H9 (cell line): ENCODE results near the gene CSNK1G1. TPM values are rescaled to one million over a fixed set of nuclear protein-coding genes. Genes with fewer than 3 reads are reported as not detected.

Experiments
- DNase-seq: peaks from one replicate; pipeline ENCODE4 v3.0.0-alpha.2; 2017
- H2AFZ ChIP-seq: one replicate; pipeline ENCODE4 v1.6.1; 2013; ENCODE audit warnings: mild to moderate bottlenecking, low read length, control low read depth, moderate library complexity
- H2AK5ac ChIP-seq: 2 replicates; pipeline ENCODE4 v1.6.1; 2013; ENCODE audit warnings: low read length, control low read depth, mixed read lengths; ENCODE audit not compliant: insufficient read length
- H2BK120ac ChIP-seq: one replicate; pipeline ENCODE4 v1.6.1; 2013; ENCODE audit warnings: low read depth, mild to moderate bottlenecking, low read length, control low read depth, inconsistent platforms; ENCODE audit not compliant: poor library complexity, severe bottlenecking
- H2BK12ac ChIP-seq: 2 replicates; pipeline ENCODE4 v1.6.1; 2013; ENCODE audit warnings: low read length, control low read depth, mixed read lengths, low read depth; ENCODE audit not compliant: insufficient read length
- H2BK15ac ChIP-seq: 2 replicates; pipeline ENCODE4 v1.6.1; 2013; ENCODE audit warnings: low read depth, low read length, control low read depth
- H2BK20ac ChIP-seq: one replicate; pipeline ENCODE4 v1.6.1; 2013; ENCODE audit warnings: low read depth, mild to moderate bottlenecking, low read length, control low read depth, inconsistent platforms; ENCODE audit not compliant: poor library complexity, severe bottlenecking
- H2BK5ac ChIP-seq: 2 replicates; pipeline ENCODE4 v1.6.1; 2013; ENCODE audit warnings: low read length, control low read depth, mixed read lengths; ENCODE audit not compliant: insufficient read length
- H3K14ac ChIP-seq: 2 replicates; pipeline ENCODE4 v1.6.1; 2013; ENCODE audit warnings: low read length, control low read depth; ENCODE audit not compliant: insufficient read depth
- H3K18ac ChIP-seq: 2 replicates; pipeline ENCODE4 v1.6.1; 2013; ENCODE audit warnings: low read depth, mild to moderate bottlenecking, mixed read lengths, low read length, control low read depth; ENCODE audit not compliant: insufficient read length
- H3K23ac ChIP-seq: 2 replicates; pipeline ENCODE4 v1.6.1; 2013; ENCODE audit warnings: low read length, control low read depth, mixed read lengths, low read depth; ENCODE audit not compliant: insufficient read length
- H3K23me2 ChIP-seq: 2 replicates; pipeline ENCODE4 v1.6.1; 2013; ENCODE audit warnings: low read depth, mild to moderate bottlenecking, mixed read lengths, low read length, control low read depth; ENCODE audit not compliant: insufficient read length, poor library complexity, severe bottlenecking
- H3K27ac ChIP-seq: 2 replicates; pipeline ENCODE4 v1.5.1; 2013; ENCODE audit warnings: low read length, control low read depth, mixed read lengths, low read depth; ENCODE audit not compliant: insufficient read length
- H3K27me3 ChIP-seq: 2 replicates; pipeline ENCODE4 v1.6.1; 2013; ENCODE audit warnings: low read length, control low read depth, inconsistent platforms; ENCODE audit not compliant: insufficient read depth
- H3K4ac ChIP-seq: 2 replicates; pipeline ENCODE4 v1.6.1; 2013; ENCODE audit warnings: low read depth, mild to moderate bottlenecking, control low read depth, inconsistent platforms, low read length, moderate library complexity
- H3K4me1 ChIP-seq: 2 replicates; pipeline ENCODE4 v1.6.1; 2013; ENCODE audit warnings: low read length, control low read depth, inconsistent platforms; ENCODE audit not compliant: insufficient read depth
- H3K4me2 ChIP-seq: 2 replicates; pipeline ENCODE4 v1.6.1; 2013; ENCODE audit warnings: low read length, control low read depth, mixed read lengths; ENCODE audit not compliant: insufficient read length, insufficient read depth
- H3K56ac ChIP-seq: 2 replicates; pipeline ENCODE4 v1.6.1; 2013; ENCODE audit warnings: low read depth, mild to moderate bottlenecking, mixed read lengths, low read length, control low read depth; ENCODE audit not compliant: insufficient read length
- H3K79me1 ChIP-seq: 2 replicates; pipeline ENCODE4 v1.6.1; 2013; ENCODE audit warnings: low read depth, mild to moderate bottlenecking, moderate library complexity, low read length, control low read depth, inconsistent platforms; ENCODE audit not compliant: insufficient read depth, poor library complexity, severe bottlenecking
- H3K79me2 ChIP-seq: 2 replicates; pipeline ENCODE4 v1.6.1; 2013; ENCODE audit warnings: low read length, control low read depth, inconsistent platforms; ENCODE audit not compliant: insufficient read depth
- H3K9ac ChIP-seq: 2 replicates; pipeline ENCODE4 v1.6.1; 2013; ENCODE audit warnings: low read length, control low read depth, mixed read lengths; ENCODE audit not compliant: insufficient read length; ENCODE audit errors: extremely low read depth
- H3K9me3 ChIP-seq: one replicate; pipeline ENCODE4 v1.6.1; 2013; ENCODE audit warnings: low read depth, low read length, inconsistent platforms; ENCODE audit not compliant: control insufficient read depth
- H3T11ph ChIP-seq: one replicate; pipeline ENCODE4 v1.6.1; 2013; ENCODE audit warnings: mild to moderate bottlenecking, low read length, control low read depth, inconsistent platforms
- H4K20me1 ChIP-seq: one replicate; pipeline ENCODE4 v1.6.1; 2013; ENCODE audit not compliant: control insufficient read depth, insufficient read length, insufficient read depth
- H4K5ac ChIP-seq: 2 replicates; pipeline ENCODE4 v1.6.1; 2013; ENCODE audit warnings: low read depth, mild to moderate bottlenecking, mixed read lengths, low read length, control low read depth; ENCODE audit not compliant: insufficient read length
- H4K8ac ChIP-seq: replicated peaks from 2 replicates; pipeline ENCODE4 v1.6.1; 2013; ENCODE audit warnings: low read length, control low read depth, mixed read lengths, low read depth; ENCODE audit not compliant: insufficient read length
- H4K91ac ChIP-seq: 2 replicates; pipeline ENCODE4 v1.6.1; 2013; ENCODE audit warnings: low read depth, mild to moderate bottlenecking, moderate library complexity, mixed read lengths, low read length, control low read depth; ENCODE audit not compliant: insufficient read length
- H3K27ac Mint-ChIP-seq, 3 experiments: 2 replicates in 2 of 3; 3 replicates in 1 of 3; pipeline ENCODE4 v1.8.0; 2020 to 2021; ENCODE audit warnings: mixed read lengths in 3 of 3, mild to moderate bottlenecking in 1 of 3, moderate library complexity in 1 of 3
- H3K27me3 Mint-ChIP-seq: 2 replicates; pipeline ENCODE4 v1.8.0; 2021; ENCODE audit warnings: low read depth, mild to moderate bottlenecking, moderate library complexity, mixed read lengths
- H3K36me3 Mint-ChIP-seq, 3 experiments: 2 replicates in 2 of 3; 3 replicates in 1 of 3; pipeline ENCODE4 v1.8.0; 2020 to 2021; ENCODE audit warnings: low read depth in 3 of 3, mixed read lengths in 3 of 3; ENCODE audit not compliant: insufficient read depth in 1 of 3
- H3K4me1 Mint-ChIP-seq, 2 experiments: 2 replicates each; pipeline ENCODE4 v1.8.0; 2020; ENCODE audit warnings: mixed read lengths in 2 of 2
- H3K4me3 Mint-ChIP-seq, 2 experiments: 2 replicates in 1 of 2; 3 replicates in 1 of 2; pipeline ENCODE4 v1.8.0; 2020 to 2021; ENCODE audit warnings: mild to moderate bottlenecking in 2 of 2, mixed read lengths in 2 of 2, moderate library complexity in 1 of 2
- H3K9me3 Mint-ChIP-seq, 2 experiments: 2 replicates in 1 of 2; 3 replicates in 1 of 2; pipeline ENCODE4 v1.8.0; 2020; ENCODE audit warnings: mild to moderate bottlenecking in 2 of 2, mixed read lengths in 2 of 2, moderate library complexity in 1 of 2
- WGBS: extraction: QIAGEN DNeasy Blood & Tissue Kit; methylation state at CpG from one replicate; pipeline ENCODE4 v1.1.7; 2013; ENCODE audit warnings: missing lambda C conversion rate, low lambda C conversion rate, mixed read lengths; ENCODE audit not compliant: insufficient read length; ENCODE audit errors: extremely low coverage; 5-methylcytosine and 5-hydroxymethylcytosine counted together
- total RNA-seq: library from RNA; stranded (reverse); gene quantifications from 2 replicates; pipeline ENCODE4 v1.2.1, GENCODE V29; 2021
- TF ChIP-seq, protein P1 (sequence below): fragments of 200-600 bp; sonication (generic); conservative IDR thresholded peaks from 3 replicates; pipeline ENCODE4 v1.8.0; 2021; ENCODE audit warnings: antibody characterized with exemption, mild to moderate bottlenecking

Gene CSNK1G1
- total RNA-seq, 1 experiment from 2014 or later = 17.1 TPM

DNA sequence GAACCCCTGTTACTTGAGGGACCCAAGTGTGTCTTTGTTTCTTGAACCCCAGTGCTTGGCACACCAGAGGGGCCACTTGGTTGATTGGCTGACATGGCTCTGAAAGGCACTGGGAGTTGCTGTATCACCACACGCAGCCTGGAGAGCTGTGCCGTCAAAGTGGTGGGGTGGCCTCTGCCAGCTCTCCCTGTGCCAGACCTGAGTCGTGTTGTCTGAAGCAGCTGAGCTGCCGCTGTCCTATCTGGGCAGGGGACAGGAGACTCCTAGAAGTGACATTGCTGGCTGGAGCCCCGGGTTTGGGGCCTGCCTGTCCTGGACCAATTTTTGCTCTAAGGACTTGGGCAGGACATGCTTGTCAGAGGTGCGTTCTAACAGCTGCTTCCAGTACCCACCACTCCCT is 209.9 kb downstream of the CSNK1G1 start:
- peak overlapping the region in 1 of 3 experiments; percentile 24; a peak in 1 of 7 replicates for H3K27ac Mint-ChIP-seq
- no peaks in the 10 kb centered on the region for H3K23me2 ChIP-seq
- H3K36me3 Mint-ChIP-seq = peaks cover 0 to 3% (median 0%) of the 10 kb centered on the region in 3 experiments; a peak in 4 of 7 replicates
- no peaks in the 10 kb centered on the region for H3K9me3 ChIP-seq
- no peak overlapping the region for H3K18ac ChIP-seq
- no peak overlapping the region for H2BK15ac ChIP-seq
- H3K79me1 ChIP-seq = no peaks in the 10 kb centered on the region
- no peaks in the 10 kb centered on the region for H4K20me1 ChIP-seq
- WGBS = no CpG with 5 or more reads among the region's 6 CpGs
- no peak overlapping the region for H3K14ac ChIP-seq
- no peak overlapping the region for H3K4ac ChIP-seq
- H2BK20ac ChIP-seq = no peak overlapping the region
- no peak overlapping the region for H2AFZ ChIP-seq
- TF ChIP-seq, protein P1, sequence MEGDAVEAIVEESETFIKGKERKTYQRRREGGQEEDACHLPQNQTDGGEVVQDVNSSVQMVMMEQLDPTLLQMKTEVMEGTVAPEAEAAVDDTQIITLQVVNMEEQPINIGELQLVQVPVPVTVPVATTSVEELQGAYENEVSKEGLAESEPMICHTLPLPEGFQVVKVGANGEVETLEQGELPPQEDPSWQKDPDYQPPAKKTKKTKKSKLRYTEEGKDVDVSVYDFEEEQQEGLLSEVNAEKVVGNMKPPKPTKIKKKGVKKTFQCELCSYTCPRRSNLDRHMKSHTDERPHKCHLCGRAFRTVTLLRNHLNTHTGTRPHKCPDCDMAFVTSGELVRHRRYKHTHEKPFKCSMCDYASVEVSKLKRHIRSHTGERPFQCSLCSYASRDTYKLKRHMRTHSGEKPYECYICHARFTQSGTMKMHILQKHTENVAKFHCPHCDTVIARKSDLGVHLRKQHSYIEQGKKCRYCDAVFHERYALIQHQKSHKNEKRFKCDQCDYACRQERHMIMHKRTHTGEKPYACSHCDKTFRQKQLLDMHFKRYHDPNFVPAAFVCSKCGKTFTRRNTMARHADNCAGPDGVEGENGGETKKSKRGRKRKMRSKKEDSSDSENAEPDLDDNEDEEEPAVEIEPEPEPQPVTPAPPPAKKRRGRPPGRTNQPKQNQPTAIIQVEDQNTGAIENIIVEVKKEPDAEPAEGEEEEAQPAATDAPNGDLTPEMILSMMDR = no peak
- H3K4me1 ChIP-seq = no peaks in the 10 kb centered on the region
- no peak overlapping the region for H3K4me2 ChIP-seq
- H3K9me3 Mint-ChIP-seq = no peaks in the 10 kb centered on the region
- no peak overlapping the region for H2BK5ac ChIP-seq
- H3K27ac ChIP-seq = no peak overlapping the region
- no peak overlapping the region for H3K23ac ChIP-seq
- no peak for DNase-seq
- no peaks in the 10 kb centered on the region for H3K27me3 ChIP-seq
- H3K4me1 Mint-ChIP-seq = peaks cover 4 to 7% of the 10 kb centered on the region in 2 experiments; a peak in 3 of 4 replicates
- no peak overlapping the region for H4K8ac ChIP-seq
- no peak overlapping the region for H2BK120ac ChIP-seq
- no peak overlapping the region for H2BK12ac ChIP-seq
- no peak overlapping the region for H3K4me3 Mint-ChIP-seq
- peaks cover 11% of the 10 kb centered on the region for H3K27me3 Mint-ChIP-seq
- H3K79me2 ChIP-seq = no peaks in the 10 kb centered on the region
- H2AK5ac ChIP-seq = no peak overlapping the region
- H3K9ac ChIP-seq = no peak overlapping the region
- no peak overlapping the region for H4K5ac ChIP-seq
- H4K91ac ChIP-seq = no peak overlapping the region
- no peak overlapping the region for H3T11ph ChIP-seq
- H3K56ac ChIP-seq = no peak overlapping the region
